ENCODE data around the gene SHISA7. TPM values are rescaled to one million over a fixed set of nuclear protein-coding genes. Genes with fewer than 3 reads are reported as not detected.
"Not testable (repeated sequence)": the region's sequence is repeated elsewhere in the genome, so short reads cannot be mapped to it uniquely, and the experiment has no call there.

Gene SHISA7
- total RNA-seq, 1 donor from 2014 or later: not detected

DNA sequence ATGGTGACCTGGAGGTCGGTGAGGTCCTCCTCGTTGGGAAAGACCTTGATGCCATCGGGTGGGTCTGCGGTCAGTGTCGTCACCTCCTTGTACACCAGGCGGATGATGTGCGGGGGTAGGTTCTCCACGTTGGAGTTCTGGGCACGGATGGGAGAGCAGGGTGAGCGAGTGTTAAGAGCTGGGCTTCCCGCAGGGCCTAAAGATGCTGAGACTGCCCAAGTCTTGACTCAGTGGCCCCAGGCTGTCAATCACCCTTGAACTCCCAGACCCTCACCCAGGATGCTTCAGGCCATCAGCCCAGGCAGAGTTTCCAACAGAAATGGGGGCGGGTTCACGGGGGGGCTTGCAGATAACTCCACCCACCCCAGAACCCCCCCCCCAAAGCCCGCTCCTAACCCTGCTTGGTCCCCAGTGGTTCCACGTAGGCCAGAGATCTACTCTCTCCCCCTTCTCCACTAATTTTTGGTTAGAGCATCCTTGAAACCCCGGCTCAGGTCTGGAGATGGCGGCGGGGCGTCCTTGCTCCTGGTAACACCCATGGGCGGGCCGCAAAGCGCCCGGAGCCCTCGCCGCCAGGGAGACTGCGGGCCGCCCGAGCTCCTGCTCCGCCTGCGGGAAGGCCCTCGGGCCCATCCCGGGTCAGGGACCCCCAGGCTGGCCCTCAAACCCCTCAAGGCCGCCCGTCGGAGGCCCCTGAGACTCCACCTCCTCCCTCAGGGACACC lies 36.1 kb downstream of the SHISA7 start:
- DNase-seq (ENCODE audit: low spot score): peak; percentile 22
- Mint-ChIP-seq H3K4me3 (ENCODE audit: unreplicated experiment) (peak overlapping the region; percentile 83), H3K4me1 (ENCODE audit: unreplicated experiment) (peaks cover 14% of the 10 kb centered on the region), H3K9me3 (ENCODE audit: unreplicated experiment) (peaks cover 9% of the 10 kb centered on the region), H3K27me3 (ENCODE audit: unreplicated experiment) (peaks cover 13% of the 10 kb centered on the region), H3K27ac (ENCODE audit: unreplicated experiment) (no peak overlapping the region), H3K36me3 (ENCODE audit: low read depth, unreplicated experiment) (peaks cover 31% of the 10 kb centered on the region)
- TF ChIP-seq, protein P1, sequence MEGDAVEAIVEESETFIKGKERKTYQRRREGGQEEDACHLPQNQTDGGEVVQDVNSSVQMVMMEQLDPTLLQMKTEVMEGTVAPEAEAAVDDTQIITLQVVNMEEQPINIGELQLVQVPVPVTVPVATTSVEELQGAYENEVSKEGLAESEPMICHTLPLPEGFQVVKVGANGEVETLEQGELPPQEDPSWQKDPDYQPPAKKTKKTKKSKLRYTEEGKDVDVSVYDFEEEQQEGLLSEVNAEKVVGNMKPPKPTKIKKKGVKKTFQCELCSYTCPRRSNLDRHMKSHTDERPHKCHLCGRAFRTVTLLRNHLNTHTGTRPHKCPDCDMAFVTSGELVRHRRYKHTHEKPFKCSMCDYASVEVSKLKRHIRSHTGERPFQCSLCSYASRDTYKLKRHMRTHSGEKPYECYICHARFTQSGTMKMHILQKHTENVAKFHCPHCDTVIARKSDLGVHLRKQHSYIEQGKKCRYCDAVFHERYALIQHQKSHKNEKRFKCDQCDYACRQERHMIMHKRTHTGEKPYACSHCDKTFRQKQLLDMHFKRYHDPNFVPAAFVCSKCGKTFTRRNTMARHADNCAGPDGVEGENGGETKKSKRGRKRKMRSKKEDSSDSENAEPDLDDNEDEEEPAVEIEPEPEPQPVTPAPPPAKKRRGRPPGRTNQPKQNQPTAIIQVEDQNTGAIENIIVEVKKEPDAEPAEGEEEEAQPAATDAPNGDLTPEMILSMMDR (IDR thresholded peaks at IDR 0.05; ENCODE audit: unreplicated experiment): no peak

DNA sequence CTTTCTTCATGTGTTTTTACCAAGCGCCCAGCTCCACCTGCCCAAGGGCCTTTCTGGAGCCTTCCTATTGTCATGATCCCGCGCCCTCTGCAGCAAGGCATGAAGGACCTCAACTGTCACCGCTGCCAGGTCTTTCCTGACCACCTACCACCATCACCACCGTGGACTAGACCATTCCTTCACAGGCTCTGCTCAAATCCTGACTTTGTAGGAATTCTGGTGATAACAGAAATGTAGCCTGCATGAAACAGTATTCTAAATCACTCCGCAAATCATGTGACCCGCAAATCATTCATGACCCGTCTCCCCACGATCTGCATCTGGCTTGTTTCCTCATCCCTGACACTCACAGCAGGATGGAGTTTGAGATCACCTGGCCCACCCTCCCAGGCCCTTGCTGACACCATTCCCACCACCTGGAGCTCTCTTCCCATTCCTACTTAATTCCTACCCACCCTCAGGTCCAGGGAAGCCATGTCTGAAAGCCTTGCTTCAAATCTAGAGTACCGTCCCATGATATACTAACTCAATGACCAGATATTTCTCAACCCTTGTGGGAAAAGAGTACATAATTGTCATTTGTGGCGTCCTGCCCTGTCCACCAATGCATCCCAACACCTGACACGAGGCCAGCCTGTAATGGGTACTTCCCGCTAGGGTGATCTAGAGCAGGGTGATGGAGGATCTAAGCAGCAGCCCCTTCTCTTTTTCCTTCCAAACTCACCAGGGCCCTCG lies 36.8 kb downstream of the SHISA7 start:
- Mint-ChIP-seq H3K4me1 (ENCODE audit: unreplicated experiment) (peaks cover 14% of the 10 kb centered on the region), H3K27ac (ENCODE audit: unreplicated experiment) (peak overlapping the region; percentile 16), H3K27me3 (ENCODE audit: unreplicated experiment) (peaks cover 16% of the 10 kb centered on the region), H3K36me3 (ENCODE audit: low read depth, unreplicated experiment) (peaks cover 34% of the 10 kb centered on the region), H3K9me3 (ENCODE audit: unreplicated experiment) (peaks cover 9% of the 10 kb centered on the region), H3K4me3 (ENCODE audit: unreplicated experiment) (peak overlapping the region; percentile 83)
- DNase-seq (ENCODE audit: low spot score): no peak
- TF ChIP-seq, protein P1 (IDR thresholded peaks at IDR 0.05; ENCODE audit: unreplicated experiment): no peak

DNA sequence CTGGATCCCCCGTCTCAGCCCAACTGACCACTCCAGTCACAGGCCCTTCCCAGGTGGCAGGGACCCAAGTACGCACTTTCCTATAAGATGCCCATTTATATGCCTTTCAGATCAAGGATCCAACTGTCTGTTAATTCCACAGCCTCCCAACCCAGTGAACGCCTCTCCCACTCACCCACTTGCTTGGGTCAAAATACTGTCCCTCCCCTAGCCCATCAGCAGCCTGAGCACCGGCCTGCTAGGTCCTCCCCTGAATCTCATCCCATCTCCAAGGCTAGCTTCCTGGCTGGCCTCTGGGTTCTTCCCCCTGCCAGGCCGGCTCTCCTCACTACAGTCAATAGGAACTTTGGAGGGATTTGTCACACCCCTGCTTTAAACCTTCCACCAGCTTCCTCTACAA lies 37.5 kb downstream of the SHISA7 start:
- DNase-seq (ENCODE audit: low spot score): no peak
- TF ChIP-seq, protein P1 (IDR thresholded peaks at IDR 0.05; ENCODE audit: unreplicated experiment): no peak
- Mint-ChIP-seq H3K27me3 (ENCODE audit: unreplicated experiment) (peaks cover 16% of the 10 kb centered on the region), H3K27ac (ENCODE audit: unreplicated experiment) (peak overlapping the region; percentile 16), H3K4me3 (ENCODE audit: unreplicated experiment) (peak overlapping the region; percentile 83), H3K4me1 (ENCODE audit: unreplicated experiment) (peaks cover 14% of the 10 kb centered on the region), H3K9me3 (ENCODE audit: unreplicated experiment) (peaks cover 9% of the 10 kb centered on the region), H3K36me3 (ENCODE audit: low read depth, unreplicated experiment) (peaks cover 37% of the 10 kb centered on the region)

DNA sequence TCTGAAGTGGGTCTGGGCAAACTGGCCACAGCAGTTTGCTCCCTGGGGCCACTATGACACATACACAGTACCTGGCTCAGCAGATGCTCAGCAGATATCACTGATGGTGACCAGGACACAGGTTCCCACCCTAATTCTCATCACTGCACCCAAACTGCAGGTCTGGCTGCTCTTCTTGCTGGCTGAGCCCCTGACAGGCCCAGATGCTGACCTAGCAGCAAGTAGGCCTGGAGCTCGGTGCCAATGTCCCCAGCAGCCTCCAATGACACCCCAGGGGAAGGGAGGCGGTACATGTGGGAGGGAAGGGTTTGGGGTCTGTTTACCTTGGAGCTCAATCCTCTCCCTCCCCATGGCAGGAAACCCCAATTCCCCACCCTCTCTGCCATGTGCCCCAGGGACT lies 40.6 kb downstream of the SHISA7 start:
- Mint-ChIP-seq H3K27me3 (ENCODE audit: unreplicated experiment) (peaks cover 9% of the 10 kb centered on the region), H3K27ac (ENCODE audit: unreplicated experiment) (no peak overlapping the region), H3K4me1 (ENCODE audit: unreplicated experiment) (peaks cover 14% of the 10 kb centered on the region), H3K36me3 (ENCODE audit: low read depth, unreplicated experiment) (peaks cover 31% of the 10 kb centered on the region), H3K9me3 (ENCODE audit: unreplicated experiment) (no peaks in the 10 kb centered on the region), H3K4me3 (ENCODE audit: unreplicated experiment) (no peak overlapping the region)
- TF ChIP-seq, protein P1 (IDR thresholded peaks at IDR 0.05; ENCODE audit: unreplicated experiment): no peak
- no peak for DNase-seq (ENCODE audit: low spot score)

DNA sequence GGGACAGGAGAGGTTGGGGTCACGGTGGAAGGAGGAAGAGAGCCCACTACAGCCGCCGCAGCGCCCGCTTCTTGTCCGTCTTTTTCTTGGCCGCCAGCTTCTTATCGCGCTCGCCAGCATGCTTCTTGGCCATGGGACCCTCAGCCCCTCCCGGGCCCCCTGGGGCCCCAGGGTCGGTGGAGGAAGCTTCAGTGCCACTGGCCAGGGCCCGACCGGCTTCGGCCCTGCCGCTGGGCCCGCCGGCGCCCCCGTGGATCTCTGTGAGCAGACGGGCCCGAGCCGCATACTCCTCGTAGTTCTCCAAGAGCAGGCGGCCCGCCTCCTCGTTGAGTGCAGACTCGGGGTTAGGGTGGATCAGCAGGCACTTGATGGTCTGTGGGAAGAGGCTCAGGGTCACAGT lies 41.7 kb downstream of the SHISA7 start:
- Mint-ChIP-seq H3K4me1 (ENCODE audit: unreplicated experiment) (peaks cover 10% of the 10 kb centered on the region), H3K36me3 (ENCODE audit: low read depth, unreplicated experiment) (peaks cover 30% of the 10 kb centered on the region)
- H3K9me3 Mint-ChIP-seq (ENCODE audit: unreplicated experiment); H3K4me3 Mint-ChIP-seq (ENCODE audit: unreplicated experiment); DNase-seq (ENCODE audit: low spot score); H3K27me3 Mint-ChIP-seq (ENCODE audit: unreplicated experiment); H3K27ac Mint-ChIP-seq (ENCODE audit: unreplicated experiment): not testable (repeated sequence)
